Measurements from ENCODE around the gene DNAH2.
A peak's percentile ranks its signal among the peaks of the same experiment; 100 is the strongest.

DNAH2 gene

DNA sequence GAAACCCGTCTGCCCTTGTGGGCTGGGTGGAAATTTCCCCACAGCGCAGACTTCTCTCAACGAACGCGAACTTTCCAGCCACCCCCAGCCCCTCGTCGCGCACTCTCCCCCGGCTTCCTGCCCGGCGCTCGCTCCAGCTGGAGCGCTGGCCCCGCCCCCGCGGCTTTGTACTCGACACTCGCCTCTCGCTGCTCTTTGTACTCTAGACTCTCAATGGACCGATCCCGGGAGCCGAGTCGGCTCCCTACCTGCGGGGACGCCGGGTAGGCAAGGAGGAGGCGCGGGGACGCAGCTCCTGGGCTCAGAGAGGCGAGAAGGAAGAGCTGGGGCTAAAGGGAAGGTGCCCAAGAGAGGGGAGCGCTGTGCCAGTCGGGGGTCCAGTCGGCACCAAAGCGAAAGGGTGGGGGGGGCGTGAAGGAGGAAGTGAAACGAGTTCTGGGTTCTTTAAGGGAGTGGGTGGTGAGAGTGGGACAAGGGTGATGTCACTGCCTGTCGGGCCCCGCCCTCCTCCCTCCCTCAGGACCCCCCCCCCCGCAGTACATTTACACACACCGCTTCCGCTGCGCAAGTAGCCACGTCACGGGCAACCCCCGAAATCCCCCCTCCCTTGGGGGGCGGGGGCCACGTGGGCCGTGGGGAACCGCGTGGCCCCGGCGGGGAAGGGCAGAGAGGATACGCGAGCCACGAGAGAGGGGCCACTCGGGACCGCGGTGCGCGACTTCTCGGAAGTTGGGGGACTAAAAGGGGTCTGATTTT lies 126.2 kb downstream of the DNAH2 start:
- H3K4me1 ChIP-seq (ENCODE audit: insufficient read depth, low read length), result peaks cover 5% of the 10 kb centered on the region
- no peaks in the 10 kb centered on the region for H3K9me3 ChIP-seq (ENCODE audit: control insufficient read depth, insufficient read depth, low read length)
- H3K9ac ChIP-seq (ENCODE audit: low read depth, low read length), result peak overlapping the region; percentile 80
- H3K36me3 ChIP-seq (ENCODE audit: insufficient read depth, low read length), result no peaks in the 10 kb centered on the region

DNA sequence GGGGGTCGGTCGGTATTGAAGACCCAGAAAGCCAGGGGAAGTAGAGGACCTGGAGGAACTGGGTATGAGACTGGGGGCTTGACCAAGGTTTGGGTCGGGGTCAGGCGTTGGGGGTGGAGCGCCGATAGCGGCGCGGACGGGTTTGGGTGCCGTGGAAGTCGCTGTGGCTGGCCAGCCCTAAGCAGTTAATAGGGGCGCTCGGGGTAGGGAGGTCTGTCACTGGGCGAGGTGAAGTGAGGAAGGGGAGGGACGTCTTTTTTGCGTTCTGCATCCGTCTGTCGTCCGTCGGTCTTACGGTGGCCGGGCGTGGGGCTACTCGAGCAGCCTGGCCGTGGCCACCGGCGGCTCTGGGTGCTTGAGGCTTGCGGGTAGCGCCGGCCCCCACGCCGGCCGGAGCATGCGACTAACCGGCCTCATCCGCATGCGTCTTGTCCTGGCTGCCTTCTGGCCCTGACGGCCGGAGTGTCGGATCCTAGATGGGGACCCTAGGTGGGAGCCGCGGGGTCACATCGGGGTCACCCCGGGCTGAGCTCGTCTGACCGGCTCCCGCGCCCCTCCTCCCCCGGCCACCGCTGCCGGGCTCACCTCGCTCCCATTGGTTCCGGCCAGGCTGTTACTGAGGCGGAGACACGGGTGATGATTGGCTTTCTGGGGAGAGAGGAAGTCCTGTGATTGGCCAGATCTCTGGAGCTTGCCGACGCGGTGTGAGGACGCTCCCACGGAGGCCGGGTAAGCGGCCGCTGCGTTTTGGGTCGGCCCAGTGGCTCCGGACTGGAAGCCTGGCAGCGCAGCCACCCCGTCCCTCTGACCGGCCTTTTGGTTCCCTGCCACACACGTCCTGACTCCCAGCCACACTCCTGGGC lies 127.0 kb downstream of the DNAH2 start:
- H3K36me3 ChIP-seq (ENCODE audit: insufficient read depth, low read length), result no peaks in the 10 kb centered on the region
- H3K9ac ChIP-seq (ENCODE audit: low read depth, low read length), result peak overlapping the region; percentile 80
- H3K4me1 ChIP-seq (ENCODE audit: insufficient read depth, low read length), result no peaks in the 10 kb centered on the region; the same call in 1 of the 2 replicates
- no peaks in the 10 kb centered on the region for H3K9me3 ChIP-seq (ENCODE audit: control insufficient read depth, insufficient read depth, low read length)

DNA sequence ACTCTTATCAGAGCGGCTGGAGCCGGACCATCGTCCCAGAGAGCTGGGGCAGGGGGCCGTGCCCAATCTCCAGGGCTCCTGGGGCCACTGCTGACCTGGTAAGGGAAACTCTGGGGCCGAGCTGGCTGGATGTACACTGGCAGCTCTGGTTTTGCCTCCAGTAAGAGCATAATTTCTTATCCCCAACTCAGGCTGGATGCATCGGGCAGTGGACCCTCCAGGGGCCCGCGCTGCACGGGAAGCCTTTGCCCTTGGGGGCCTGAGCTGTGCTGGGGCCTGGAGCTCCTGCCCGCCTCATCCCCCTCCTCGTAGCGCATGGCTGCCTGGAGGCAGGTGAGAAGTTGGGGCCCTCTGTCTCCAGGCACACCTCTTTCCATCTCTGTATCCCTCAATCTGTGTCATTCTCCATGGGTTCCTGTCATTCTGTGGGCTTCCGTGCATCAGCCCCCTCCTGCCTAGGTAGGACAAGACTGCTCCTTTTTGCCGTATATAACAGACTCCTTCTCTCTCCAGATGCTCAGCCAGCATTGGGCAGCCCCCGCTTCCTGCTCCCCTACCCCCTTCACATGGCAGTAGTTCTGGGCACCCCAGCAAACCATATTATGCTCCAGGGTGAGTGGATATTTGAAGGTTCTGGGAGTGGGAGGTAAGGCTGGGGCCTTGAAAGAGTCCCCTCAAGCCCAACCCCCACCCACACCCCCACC lies 128.0 kb downstream of the DNAH2 start:
- Histone ChIP-seq H3K4me1 (ENCODE audit: insufficient read depth, low read length) (no peaks in the 10 kb centered on the region; the same call in 1 of the 2 replicates), H3K36me3 (ENCODE audit: insufficient read depth, low read length) (no peaks in the 10 kb centered on the region), H3K9ac (ENCODE audit: low read depth, low read length) (peak overlapping the region; percentile 80; the same call in 1 of the 2 replicates), H3K9me3 (ENCODE audit: control insufficient read depth, insufficient read depth, low read length) (no peaks in the 10 kb centered on the region)

GRCh38 chr17:7846063-7846735 lies 128.7 kb downstream of the DNAH2 start:
- Histone ChIP-seq H3K4me1 (ENCODE audit: insufficient read depth, low read length) (no peaks in the 10 kb centered on the region; the same call in 1 of the 2 replicates), H3K36me3 (ENCODE audit: insufficient read depth, low read length) (no peaks in the 10 kb centered on the region)

DNA sequence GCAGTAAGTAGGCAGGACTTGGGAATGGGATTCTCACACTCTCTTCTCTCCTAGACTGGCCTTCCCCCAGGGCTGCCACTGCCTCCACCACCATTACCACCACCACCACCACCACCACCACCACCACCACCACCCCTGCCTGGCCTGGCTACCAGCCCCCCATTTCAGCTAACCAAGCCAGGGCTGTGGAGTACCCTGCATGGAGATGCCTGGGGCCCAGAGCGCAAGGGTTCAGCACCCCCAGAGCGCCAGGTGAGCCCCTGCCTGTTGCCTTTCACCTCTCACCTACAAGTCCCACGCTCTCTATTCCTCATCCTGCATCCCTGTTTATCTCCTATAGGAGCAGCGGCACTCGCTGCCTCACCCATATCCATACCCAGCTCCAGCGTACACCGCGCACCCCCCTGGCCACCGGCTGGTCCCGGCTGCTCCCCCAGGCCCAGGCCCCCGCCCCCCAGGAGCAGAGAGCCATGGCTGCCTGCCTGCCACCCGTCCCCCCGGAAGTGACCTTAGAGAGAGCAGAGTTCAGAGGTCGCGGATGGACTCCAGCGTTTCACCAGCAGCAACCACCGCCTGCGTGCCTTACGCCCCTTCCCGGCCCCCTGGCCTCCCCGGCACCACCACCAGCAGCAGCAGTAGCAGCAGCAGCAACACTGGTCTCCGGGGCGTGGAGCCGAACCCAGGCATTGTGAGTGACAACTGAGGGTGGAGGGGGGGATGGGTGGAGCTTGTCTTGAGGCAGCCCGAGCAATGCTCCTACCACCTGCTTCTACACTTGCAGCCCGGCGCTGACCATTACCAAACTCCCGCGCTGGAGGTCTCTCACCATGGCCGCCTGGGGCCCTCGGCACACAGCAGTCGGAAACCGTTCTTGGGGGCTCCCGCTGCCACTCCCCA lies 129.5 kb downstream of the DNAH2 start:
- H3K4me1 ChIP-seq (ENCODE audit: insufficient read depth, low read length), result no peaks in the 10 kb centered on the region; the same call in 1 of the 2 replicates
- H3K9me3 ChIP-seq (ENCODE audit: control insufficient read depth, insufficient read depth, low read length), result no peaks in the 10 kb centered on the region
- no peak overlapping the region for H3K9ac ChIP-seq (ENCODE audit: low read depth, low read length)
- H3K36me3 ChIP-seq (ENCODE audit: insufficient read depth, low read length), result no peaks in the 10 kb centered on the region

More at GRCh38 chr17:7846063-7846735, 128.7 kb downstream of the DNAH2 start:
- Histone ChIP-seq H3K9me3 (ENCODE audit: control insufficient read depth, insufficient read depth, low read length) (no peaks in the 10 kb centered on the region), H3K9ac (ENCODE audit: low read depth, low read length) (no peak overlapping the region)

DNA sequence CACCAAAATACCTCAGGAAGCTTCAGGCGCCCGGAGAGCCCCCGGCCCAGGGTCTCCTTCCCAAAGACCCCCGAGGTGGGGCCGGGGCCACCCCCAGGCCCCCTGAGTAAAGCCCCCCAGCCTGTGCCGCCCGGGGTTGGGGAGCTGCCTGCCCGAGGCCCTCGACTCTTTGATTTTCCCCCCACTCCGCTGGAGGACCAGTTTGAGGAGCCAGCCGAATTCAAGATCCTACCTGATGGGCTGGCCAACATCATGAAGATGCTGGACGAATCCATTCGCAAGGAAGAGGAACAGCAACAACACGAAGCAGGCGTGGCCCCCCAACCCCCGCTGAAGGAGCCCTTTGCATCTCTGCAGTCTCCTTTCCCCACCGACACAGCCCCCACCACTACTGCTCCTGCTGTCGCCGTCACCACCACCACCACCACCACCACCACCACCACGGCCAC lies 130.6 kb downstream of the DNAH2 start:
- Histone ChIP-seq H3K36me3 (ENCODE audit: insufficient read depth, low read length) (no peaks in the 10 kb centered on the region), H3K9me3 (ENCODE audit: control insufficient read depth, insufficient read depth, low read length) (no peaks in the 10 kb centered on the region), H3K4me1 (ENCODE audit: insufficient read depth, low read length) (no peaks in the 10 kb centered on the region; the same call in 1 of the 2 replicates), H3K9ac (ENCODE audit: low read depth, low read length) (no peak overlapping the region)

GRCh38 chr17:7848739-7849129 lies 131.2 kb downstream of the DNAH2 start:
- Histone ChIP-seq H3K4me1 (ENCODE audit: insufficient read depth, low read length) (no peaks in the 10 kb centered on the region; the same call in 1 of the 2 replicates), H3K9me3 (ENCODE audit: control insufficient read depth, insufficient read depth, low read length) (no peaks in the 10 kb centered on the region), H3K36me3 (ENCODE audit: insufficient read depth, low read length) (no peaks in the 10 kb centered on the region), H3K9ac (ENCODE audit: low read depth, low read length) (no peak overlapping the region)

GRCh38 chr17:7849130-7849750 lies 131.7 kb downstream of the DNAH2 start:
- Histone ChIP-seq H3K9me3 (ENCODE audit: control insufficient read depth, insufficient read depth, low read length) (no peaks in the 10 kb centered on the region), H3K36me3 (ENCODE audit: insufficient read depth, low read length) (no peaks in the 10 kb centered on the region), H3K4me1 (ENCODE audit: insufficient read depth, low read length) (no peaks in the 10 kb centered on the region; the same call in 1 of the 2 replicates), H3K9ac (ENCODE audit: low read depth, low read length) (no peak overlapping the region)

- H3K9ac ChIP-seq (ENCODE audit: low read depth, low read length), result no peak overlapping the region
- no peaks in the 10 kb centered on the region for H3K36me3 ChIP-seq (ENCODE audit: insufficient read depth, low read length)
- no peaks in the 10 kb centered on the region for H3K9me3 ChIP-seq (ENCODE audit: control insufficient read depth, insufficient read depth, low read length)
- no peaks in the 10 kb centered on the region; the same call in 1 of the 2 replicates for H3K4me1 ChIP-seq (ENCODE audit: insufficient read depth, low read length)
Measured at GRCh38 chr17:7849751-7850504, 132.4 kb downstream of the DNAH2 start.

DNA sequence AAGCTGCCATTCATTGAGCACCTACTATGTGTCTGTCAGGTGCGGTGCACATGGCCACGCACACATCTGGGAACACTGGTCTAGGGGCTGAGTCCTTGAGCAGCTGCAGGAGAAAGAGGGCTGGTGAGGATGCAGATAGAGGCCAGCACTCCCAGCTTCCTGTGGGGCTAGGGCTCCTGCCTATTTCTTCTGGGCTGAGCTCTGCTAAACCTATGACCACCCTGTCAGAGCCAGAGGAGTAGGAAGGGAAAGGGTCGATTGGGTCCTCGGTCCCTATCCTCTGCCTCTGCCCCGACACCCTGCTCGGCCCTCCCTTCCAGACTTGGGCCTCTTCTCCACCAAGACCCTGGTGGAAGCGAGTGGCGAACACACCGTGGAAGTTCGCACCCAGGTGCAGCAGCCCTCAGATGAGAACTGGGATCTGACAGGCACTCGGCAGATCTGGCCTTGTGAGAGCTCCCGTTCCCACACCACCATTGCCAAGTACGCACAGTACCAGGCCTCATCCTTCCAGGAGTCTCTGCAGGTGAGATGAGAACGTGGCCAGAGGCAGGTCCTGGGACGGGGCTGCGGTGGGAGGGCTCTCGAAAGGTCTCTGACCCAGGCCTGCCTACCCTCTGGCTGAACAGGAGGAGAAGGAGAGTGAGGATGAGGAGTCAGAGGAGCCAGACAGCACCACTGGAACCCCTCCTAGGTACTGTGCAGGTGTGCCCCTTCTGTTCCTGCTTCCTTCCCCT lies 133.3 kb downstream of the DNAH2 start:
- H3K4me1 ChIP-seq (ENCODE audit: insufficient read depth, low read length), result peaks cover 3% of the 10 kb centered on the region; the same call in 1 of the 2 replicates
- no peaks in the 10 kb centered on the region for H3K9me3 ChIP-seq (ENCODE audit: control insufficient read depth, insufficient read depth, low read length)
- H3K36me3 ChIP-seq (ENCODE audit: insufficient read depth, low read length), result no peaks in the 10 kb centered on the region
- H3K9ac ChIP-seq (ENCODE audit: low read depth, low read length), result peak overlapping the region; percentile 50; the same call in 1 of the 2 replicates

DNA sequence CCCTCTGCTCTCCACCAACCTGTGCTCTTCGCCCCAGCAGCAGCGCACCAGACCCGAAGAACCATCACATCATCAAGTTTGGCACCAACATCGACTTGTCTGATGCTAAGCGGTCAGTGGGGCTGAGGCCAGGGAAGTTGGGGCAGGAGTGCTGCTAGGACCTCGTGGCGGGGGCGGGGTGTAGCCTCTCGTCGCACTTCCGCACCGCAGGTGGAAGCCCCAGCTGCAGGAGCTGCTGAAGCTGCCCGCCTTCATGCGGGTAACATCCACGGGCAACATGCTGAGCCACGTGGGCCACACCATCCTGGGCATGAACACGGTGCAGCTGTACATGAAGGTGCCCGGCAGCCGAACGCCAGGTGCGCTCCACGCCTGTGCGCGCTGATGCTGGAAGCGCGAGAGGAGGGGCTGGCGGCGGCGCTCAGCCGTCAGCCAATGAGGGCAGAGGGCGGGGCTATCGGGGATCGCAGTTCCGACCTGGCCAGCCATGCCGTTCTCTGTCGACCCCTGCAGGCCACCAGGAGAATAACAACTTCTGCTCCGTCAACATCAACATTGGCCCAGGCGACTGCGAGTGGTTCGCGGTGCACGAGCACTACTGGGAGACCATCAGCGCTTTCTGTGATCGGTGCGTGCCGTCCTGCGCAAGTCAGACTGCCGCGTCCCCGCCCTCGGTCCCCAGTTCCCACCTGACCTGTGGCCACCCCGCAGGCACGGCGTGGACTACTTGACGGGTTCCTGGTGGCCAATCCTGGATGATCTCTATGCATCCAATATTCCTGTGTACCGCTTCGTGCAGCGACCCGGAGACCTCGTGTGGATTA lies 134.1 kb downstream of the DNAH2 start:
- H3K9ac ChIP-seq (ENCODE audit: low read depth, low read length), result peak overlapping the region; percentile 50
- H3K9me3 ChIP-seq (ENCODE audit: control insufficient read depth, insufficient read depth, low read length), result no peaks in the 10 kb centered on the region
- peaks cover 5% of the 10 kb centered on the region; the same call in 1 of the 2 replicates for H3K4me1 ChIP-seq (ENCODE audit: insufficient read depth, low read length)
- no peaks in the 10 kb centered on the region for H3K36me3 ChIP-seq (ENCODE audit: insufficient read depth, low read length)
